ENCODE results near the gene CENPP.
A peak's percentile ranks its signal among the peaks of the same experiment; 100 is the strongest.

CENPP gene

DNA sequence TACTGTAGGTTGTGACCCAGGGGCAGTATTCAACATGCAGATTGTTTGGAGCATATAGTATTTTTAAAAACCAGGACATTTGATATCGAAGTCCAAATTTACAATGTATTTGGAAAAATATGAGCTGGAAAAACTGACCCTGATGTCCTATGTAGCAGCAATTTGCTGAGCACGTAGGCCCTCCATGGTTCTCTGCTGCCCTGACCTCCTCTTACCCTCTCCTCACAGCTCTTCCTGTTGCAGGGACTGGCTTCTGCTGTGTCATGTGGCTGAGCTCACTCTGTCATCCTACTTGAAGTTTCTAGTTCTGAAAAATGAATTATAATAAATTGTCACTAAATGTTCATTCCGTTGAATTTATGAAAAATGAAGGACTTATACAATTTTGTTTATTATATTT lies 160.6 kb downstream of the CENPP start:
- H3K27ac ChIP-seq (ENCODE audit: low read length): no peak overlapping the region
- H3K27me3 ChIP-seq (ENCODE audit: control insufficient read depth, insufficient read depth, low read length): no peaks in the 10 kb centered on the region
- H3K36me3 ChIP-seq (ENCODE audit: control insufficient read depth, insufficient read depth, low read length): no peaks in the 10 kb centered on the region
- no peaks in the 10 kb centered on the region for H3K9me3 ChIP-seq (ENCODE audit: control insufficient read depth, insufficient read depth, low read length)
- H3K4me3 ChIP-seq (ENCODE audit: low read length): no peak overlapping the region
- H3K4me1 ChIP-seq (ENCODE audit: control insufficient read depth, insufficient read depth, low read length): no peaks in the 10 kb centered on the region
- WGBS (ENCODE audit: insufficient coverage, insufficient read length): no CpG with 5 or more reads among the region's 3 CpGs
- no peak for DNase-seq (ENCODE audit: low read depth, low spot score)

DNA sequence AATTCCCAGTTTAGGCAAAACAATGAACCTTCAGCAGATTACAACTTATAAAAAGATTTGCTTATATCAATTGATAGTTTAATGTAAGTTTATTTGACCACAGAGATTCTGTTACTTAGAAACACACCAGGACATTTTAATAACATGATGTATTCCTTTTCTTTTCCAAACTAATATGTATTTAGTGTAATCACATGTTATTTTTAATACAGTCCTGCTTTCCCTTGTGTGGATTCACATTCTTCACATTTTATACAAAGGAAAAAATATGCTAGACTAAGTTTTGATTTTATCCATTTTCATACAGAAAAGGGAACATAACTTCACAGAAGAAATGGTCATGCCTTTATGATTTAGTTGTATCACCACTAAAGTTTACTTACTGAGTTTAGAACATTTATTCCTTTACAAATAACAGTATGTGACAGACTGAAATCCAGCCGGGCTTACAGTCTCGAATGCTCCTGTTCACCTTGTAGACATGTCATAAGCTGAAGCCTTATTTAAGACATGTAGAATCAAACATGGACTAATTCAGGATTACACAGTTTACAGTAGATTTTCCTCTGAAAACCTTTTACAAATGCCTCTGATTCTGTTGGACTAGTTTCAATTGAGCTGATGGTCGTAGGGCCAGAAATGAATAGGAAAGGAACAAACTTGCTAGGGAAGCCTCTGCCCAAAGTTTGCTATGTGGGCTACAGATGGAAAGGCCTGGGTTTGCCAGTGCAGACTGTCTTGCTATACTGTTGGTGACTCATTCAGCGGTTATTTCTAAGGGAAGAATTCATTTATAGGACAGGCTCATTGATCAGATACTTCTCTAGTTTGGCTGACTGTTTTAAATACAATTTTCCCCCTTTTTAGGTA lies 163.2 kb downstream of the CENPP start:
- H3K9me3 ChIP-seq (ENCODE audit: control insufficient read depth, insufficient read depth, low read length): no peaks in the 10 kb centered on the region
- H3K27ac ChIP-seq (ENCODE audit: low read length): no peak overlapping the region
- DNase-seq (ENCODE audit: low read depth, low spot score): no peak
- H3K36me3 ChIP-seq (ENCODE audit: control insufficient read depth, insufficient read depth, low read length): no peaks in the 10 kb centered on the region
- no peaks in the 10 kb centered on the region for H3K4me1 ChIP-seq (ENCODE audit: control insufficient read depth, insufficient read depth, low read length)
- no CpG with 5 or more reads among the region's 4 CpGs for WGBS (ENCODE audit: insufficient coverage, insufficient read length)
- no peaks in the 10 kb centered on the region for H3K27me3 ChIP-seq (ENCODE audit: control insufficient read depth, insufficient read depth, low read length)
- no peak overlapping the region for H3K4me3 ChIP-seq (ENCODE audit: low read length)

DNA sequence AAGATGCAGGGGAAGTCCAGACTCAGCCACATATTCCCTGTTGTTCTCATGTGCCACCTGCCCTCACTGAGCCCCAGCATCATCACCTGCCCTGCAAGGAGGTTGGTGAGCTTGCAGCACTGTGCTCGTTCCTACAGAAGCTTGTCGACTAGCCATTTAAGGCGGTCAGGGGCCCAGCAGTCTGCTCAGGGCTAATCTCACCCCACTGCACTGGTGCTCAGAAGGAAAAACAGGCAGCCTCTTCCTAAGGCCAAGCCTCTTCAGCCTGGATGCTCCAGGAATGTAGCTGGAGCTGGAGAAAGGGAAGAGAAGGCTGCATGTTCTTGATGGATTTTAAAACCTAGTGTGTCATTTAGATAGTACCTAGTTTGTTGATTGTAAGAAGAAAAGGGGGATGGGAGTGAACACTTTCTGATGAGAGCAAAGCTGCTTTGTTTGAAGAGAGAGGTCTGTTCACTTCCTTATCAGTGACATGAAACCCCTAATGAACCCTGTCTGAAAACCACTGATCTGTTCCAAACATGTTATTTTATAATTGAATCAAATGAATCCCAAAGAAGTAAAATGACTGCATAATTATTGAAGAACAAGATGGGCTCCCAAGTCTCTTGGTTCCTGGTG lies 167.1 kb downstream of the CENPP start:
- DNase-seq (ENCODE audit: low read depth, low spot score): no peak
- Histone ChIP-seq H3K27me3 (ENCODE audit: control insufficient read depth, insufficient read depth, low read length) (no peaks in the 10 kb centered on the region), H3K4me3 (ENCODE audit: low read length) (no peak overlapping the region), H3K27ac (ENCODE audit: low read length) (no peak overlapping the region), H3K36me3 (ENCODE audit: control insufficient read depth, insufficient read depth, low read length) (no peaks in the 10 kb centered on the region), H3K4me1 (ENCODE audit: control insufficient read depth, insufficient read depth, low read length) (no peaks in the 10 kb centered on the region), H3K9me3 (ENCODE audit: control insufficient read depth, insufficient read depth, low read length) (no peaks in the 10 kb centered on the region)
- WGBS (ENCODE audit: insufficient coverage, insufficient read length): no CpG with 5 or more reads among the region's 3 CpGs

DNA sequence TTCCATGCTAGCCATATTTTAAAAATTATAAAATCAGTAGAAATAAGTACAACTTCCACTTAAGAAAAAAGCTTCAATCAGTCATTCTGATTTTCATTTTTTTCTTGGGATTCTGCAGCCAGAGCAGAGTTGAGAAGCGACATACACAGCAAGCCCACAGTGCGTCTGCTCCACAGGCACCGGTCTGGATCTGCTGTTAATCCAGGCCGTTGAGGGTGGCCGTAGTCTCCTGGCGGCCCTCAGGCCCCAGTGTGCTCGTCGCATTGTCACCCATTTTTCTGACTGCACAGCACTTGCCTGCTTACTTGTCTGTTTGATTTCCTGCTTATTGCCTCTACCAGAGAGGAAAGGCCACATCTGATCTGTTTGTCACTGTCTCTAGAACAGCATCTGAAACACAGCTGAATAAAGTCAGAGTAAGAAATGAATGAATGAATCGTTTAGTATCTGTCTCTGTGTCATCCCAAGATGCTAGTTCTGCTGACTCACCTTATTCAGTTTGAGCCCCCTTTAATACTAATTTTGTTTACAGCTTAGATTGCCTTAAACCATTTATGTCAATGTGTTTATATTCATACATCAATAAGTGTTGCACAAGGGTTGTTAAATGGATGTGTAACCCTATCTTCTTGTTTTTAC lies 168.1 kb downstream of the CENPP start:
- Histone ChIP-seq H3K27ac (ENCODE audit: low read length) (no peak overlapping the region), H3K27me3 (ENCODE audit: control insufficient read depth, insufficient read depth, low read length) (no peaks in the 10 kb centered on the region), H3K4me1 (ENCODE audit: control insufficient read depth, insufficient read depth, low read length) (no peaks in the 10 kb centered on the region; the same call in 1 of the 2 replicates), H3K4me3 (ENCODE audit: low read length) (no peak overlapping the region), H3K9me3 (ENCODE audit: control insufficient read depth, insufficient read depth, low read length) (no peaks in the 10 kb centered on the region), H3K36me3 (ENCODE audit: control insufficient read depth, insufficient read depth, low read length) (no peaks in the 10 kb centered on the region)
- DNase-seq (ENCODE audit: low read depth, low spot score): no peak
- WGBS (ENCODE audit: insufficient coverage, insufficient read length): no CpG with 5 or more reads among the region's 9 CpGs

DNA sequence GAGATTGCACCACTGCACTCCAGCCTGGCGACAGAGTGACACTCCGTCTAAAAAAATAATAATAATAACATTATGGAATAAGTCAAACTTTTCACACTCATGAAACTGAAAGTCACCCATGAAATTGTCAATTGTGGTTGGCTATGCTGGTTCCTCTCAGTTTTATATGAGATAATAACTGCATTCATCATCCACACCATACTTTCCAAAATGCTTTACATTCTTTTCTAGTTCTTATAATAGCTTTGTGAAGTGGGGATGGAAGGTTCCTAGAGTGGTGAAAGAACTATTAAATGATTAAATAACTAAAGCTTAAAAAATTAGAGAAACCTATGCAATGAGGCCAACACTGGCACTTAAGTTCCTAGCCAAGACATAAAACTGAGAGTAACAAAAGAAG lies 169.1 kb downstream of the CENPP start:
- Histone ChIP-seq H3K9me3 (ENCODE audit: control insufficient read depth, insufficient read depth, low read length) (no peaks in the 10 kb centered on the region), H3K27ac (ENCODE audit: low read length) (no peak overlapping the region), H3K4me1 (ENCODE audit: control insufficient read depth, insufficient read depth, low read length) (no peaks in the 10 kb centered on the region; the same call in 1 of the 2 replicates), H3K4me3 (ENCODE audit: low read length) (no peak overlapping the region), H3K36me3 (ENCODE audit: control insufficient read depth, insufficient read depth, low read length) (no peaks in the 10 kb centered on the region), H3K27me3 (ENCODE audit: control insufficient read depth, insufficient read depth, low read length) (no peaks in the 10 kb centered on the region)
- WGBS (ENCODE audit: insufficient coverage, insufficient read length): no CpG with 5 or more reads among the region's 2 CpGs
- DNase-seq (ENCODE audit: low read depth, low spot score): no peak

DNA sequence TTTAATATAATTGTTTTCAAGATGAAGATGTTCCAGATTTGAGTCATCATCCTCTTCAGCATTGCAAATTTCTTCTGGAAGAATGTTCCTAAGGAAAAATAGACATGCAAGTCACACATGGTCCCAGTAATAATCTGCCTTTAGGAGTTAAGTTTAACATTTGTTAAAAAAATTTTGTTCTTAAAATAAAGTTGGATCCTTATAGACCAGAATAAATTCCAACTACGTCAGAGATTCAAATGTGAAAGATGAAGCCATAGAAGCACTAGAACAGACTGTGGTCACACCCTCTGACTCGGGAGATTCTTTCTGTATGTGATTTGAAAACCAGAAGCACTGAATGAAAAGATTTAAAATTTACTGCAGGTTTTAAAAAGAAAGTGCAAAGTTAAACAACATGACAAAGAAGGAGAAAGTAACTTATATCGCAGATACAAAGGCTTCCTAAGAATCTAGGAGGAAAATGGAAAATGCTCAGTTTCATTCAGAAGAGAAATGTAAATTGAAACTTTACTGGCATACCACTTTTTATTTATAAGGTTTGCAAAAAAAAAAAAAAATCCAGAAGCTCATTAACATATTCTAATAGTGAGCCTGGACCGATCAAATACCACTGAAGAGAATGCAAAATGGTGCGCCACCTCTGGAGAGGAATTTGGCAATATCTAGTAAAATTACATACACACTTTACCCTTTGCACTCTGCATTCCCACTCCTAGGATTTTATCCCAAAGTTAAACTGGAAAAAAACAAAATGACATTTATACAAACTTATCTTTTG lies 170.8 kb downstream of the CENPP start:
- Histone ChIP-seq H3K4me1 (ENCODE audit: control insufficient read depth, insufficient read depth, low read length) (no peaks in the 10 kb centered on the region; the same call in 1 of the 2 replicates), H3K27me3 (ENCODE audit: control insufficient read depth, insufficient read depth, low read length) (no peaks in the 10 kb centered on the region), H3K27ac (ENCODE audit: low read length) (no peak overlapping the region), H3K4me3 (ENCODE audit: low read length) (no peak overlapping the region), H3K36me3 (ENCODE audit: control insufficient read depth, insufficient read depth, low read length) (no peaks in the 10 kb centered on the region), H3K9me3 (ENCODE audit: control insufficient read depth, insufficient read depth, low read length) (no peaks in the 10 kb centered on the region)
- no peak for DNase-seq (ENCODE audit: low read depth, low spot score)
- WGBS (ENCODE audit: insufficient coverage, insufficient read length): no CpG with 5 or more reads among the region's 5 CpGs

DNA sequence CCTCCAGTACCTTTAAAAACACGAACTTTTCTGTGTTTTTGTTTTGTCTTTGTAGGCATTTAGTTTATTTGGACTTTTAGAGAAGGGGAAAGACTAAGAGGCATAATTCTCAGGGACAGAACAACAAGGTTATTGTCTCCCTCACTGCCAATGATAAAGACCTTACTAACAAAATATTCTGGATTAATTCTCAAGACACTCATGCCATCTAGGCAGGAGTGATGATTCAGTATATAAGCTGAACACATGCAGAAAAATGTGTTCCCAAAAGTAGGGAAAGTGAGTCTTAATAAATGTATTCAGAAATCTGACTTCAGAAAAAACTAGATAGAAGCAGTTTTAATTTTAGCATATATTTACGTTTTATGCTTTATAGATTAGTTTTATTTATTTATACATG lies 173.9 kb downstream of the CENPP start:
- Histone ChIP-seq H3K36me3 (ENCODE audit: control insufficient read depth, insufficient read depth, low read length) (no peaks in the 10 kb centered on the region), H3K27ac (ENCODE audit: low read length) (no peak overlapping the region), H3K4me3 (ENCODE audit: low read length) (no peak overlapping the region), H3K27me3 (ENCODE audit: control insufficient read depth, insufficient read depth, low read length) (no peaks in the 10 kb centered on the region), H3K4me1 (ENCODE audit: control insufficient read depth, insufficient read depth, low read length) (peaks cover 2% of the 10 kb centered on the region; the same call in 1 of the 2 replicates), H3K9me3 (ENCODE audit: control insufficient read depth, insufficient read depth, low read length) (no peaks in the 10 kb centered on the region)
- no CpG with 5 or more reads among the region's 2 CpGs for WGBS (ENCODE audit: insufficient coverage, insufficient read length)
- DNase-seq (ENCODE audit: low read depth, low spot score): no peak

DNA sequence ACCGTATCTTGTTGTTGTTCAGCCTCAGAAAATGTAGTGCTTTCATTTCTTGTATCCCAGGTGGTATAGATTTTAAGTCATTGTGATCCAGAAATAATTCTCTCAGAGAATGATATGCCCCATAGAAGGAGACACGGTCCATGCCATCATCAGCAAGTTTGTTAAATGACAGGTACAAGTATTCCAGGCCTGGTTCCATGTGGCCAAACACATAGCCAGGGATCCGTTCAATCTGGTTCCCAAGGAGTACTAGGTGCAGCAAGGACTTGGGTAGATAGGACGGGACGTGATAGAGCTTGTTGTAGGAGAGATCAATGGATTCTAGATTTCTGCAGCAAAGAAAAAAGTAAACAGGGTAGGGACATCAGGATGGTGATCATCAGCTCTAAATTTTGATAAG lies 175.0 kb downstream of the CENPP start:
- WGBS (ENCODE audit: insufficient coverage, insufficient read length): no CpG with 5 or more reads among the region's 5 CpGs
- Histone ChIP-seq H3K9me3 (ENCODE audit: control insufficient read depth, insufficient read depth, low read length) (no peaks in the 10 kb centered on the region), H3K36me3 (ENCODE audit: control insufficient read depth, insufficient read depth, low read length) (no peaks in the 10 kb centered on the region), H3K4me3 (ENCODE audit: low read length) (no peak overlapping the region), H3K27me3 (ENCODE audit: control insufficient read depth, insufficient read depth, low read length) (no peaks in the 10 kb centered on the region), H3K27ac (ENCODE audit: low read length) (no peak overlapping the region), H3K4me1 (ENCODE audit: control insufficient read depth, insufficient read depth, low read length) (peaks cover 2% of the 10 kb centered on the region; the same call in 1 of the 2 replicates)
- no peak for DNase-seq (ENCODE audit: low read depth, low spot score)

DNA sequence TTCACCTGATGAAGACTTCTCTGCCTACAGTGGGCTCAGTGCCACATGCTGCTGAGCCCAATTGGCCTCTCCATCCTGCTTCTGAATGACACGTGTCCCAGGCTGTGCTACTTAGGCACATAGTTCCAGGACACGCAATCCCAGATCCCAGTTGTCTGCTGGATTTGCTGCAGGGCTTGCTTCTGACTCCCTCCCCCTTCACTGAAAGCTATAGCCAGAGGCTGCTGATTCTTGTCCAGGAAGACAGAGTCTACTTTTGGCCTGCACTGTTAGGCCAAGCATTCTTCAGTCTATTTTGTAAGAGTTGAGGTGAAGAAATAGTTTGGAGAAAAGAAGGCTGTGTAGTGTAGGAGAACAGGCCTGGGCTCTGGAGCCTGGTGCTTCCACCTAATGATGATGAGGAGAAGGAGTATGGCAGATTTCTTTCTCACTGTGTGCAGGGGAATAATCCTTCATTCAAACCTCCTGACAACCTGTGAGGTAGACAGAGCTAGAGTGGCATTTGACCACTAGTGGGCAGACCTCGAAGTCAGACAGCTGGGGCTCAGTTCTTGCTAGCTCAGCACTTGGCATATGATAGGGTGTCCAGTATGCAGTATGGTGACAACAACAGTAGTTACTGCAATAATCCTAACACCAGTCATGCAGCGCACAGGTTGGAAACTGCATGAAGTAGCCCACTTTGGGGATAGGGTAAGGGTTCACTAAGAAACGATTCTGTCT lies 176.1 kb downstream of the CENPP start:
- WGBS (ENCODE audit: insufficient coverage, insufficient read length): no CpG with 5 or more reads among the region's 5 CpGs
- peaks cover 2% of the 10 kb centered on the region; the same call in 1 of the 2 replicates for H3K4me1 ChIP-seq (ENCODE audit: control insufficient read depth, insufficient read depth, low read length)
- no peak overlapping the region for H3K27ac ChIP-seq (ENCODE audit: low read length)
- peak; percentile 29 for DNase-seq (ENCODE audit: low read depth, low spot score)
- H3K9me3 ChIP-seq (ENCODE audit: control insufficient read depth, insufficient read depth, low read length): no peaks in the 10 kb centered on the region
- no peaks in the 10 kb centered on the region for H3K36me3 ChIP-seq (ENCODE audit: control insufficient read depth, insufficient read depth, low read length)
- no peaks in the 10 kb centered on the region for H3K27me3 ChIP-seq (ENCODE audit: control insufficient read depth, insufficient read depth, low read length)
- H3K4me3 ChIP-seq (ENCODE audit: low read length): no peak overlapping the region
